Pancreas (tissue), 10 donors: ENCODE data around the gene AOPEP. TPM values are rescaled to one million over a fixed set of nuclear protein-coding genes. Genes with fewer than 3 reads are reported as not detected.
"Not testable (repeated sequence)": the region's sequence is repeated elsewhere in the genome, so short reads cannot be mapped to it uniquely, and the experiment has no call there.

Source experiments
- ATAC-seq, 4 donors: fragments of 200-7000 bp; cut with Tn5 transposase; one replicate each; pipeline versions ENCODE4 v1.8.0 to v1.9.1; 2020; ENCODE audit warnings: mild to moderate bottlenecking in 4 of 4, moderate library complexity in 4 of 4
- DNase-seq, 6 donors: peaks; one replicate each; pipeline ENCODE4 v3.0.0-alpha.2; 2020
- FAIRE-seq: peaks from 2 replicates; lab custom pipeline; 2012; peaks lifted over from hg19 to GRCh38; lab: Jason Lieb, UNC
- H3K27ac ChIP-seq, 4 donors: fragments of 200-600 bp; sonication (generic); 1 replicate in 3 of 4; 2 replicates in 1 of 4; pipeline versions ENCODE4 v1.5.0 to v1.8.0; 2020
- H3K27me3 ChIP-seq, 4 donors: fragments of 200-600 bp; one replicate each; pipeline ENCODE4 v1.8.0; 2021
- H3K36me3 ChIP-seq, 3 donors: fragments of 200-600 bp; sonication (generic) in 1 of 3; one replicate each; pipeline versions ENCODE4 v1.5.0 to v1.8.0; 2020 to 2021
- H3K4me1 ChIP-seq, 3 donors: fragments of 200-600 bp; one replicate each; pipeline ENCODE4 v1.8.0; 2021
- H3K4me3 ChIP-seq, 4 donors: fragments of 200-600 bp; sonication (generic) in 2 of 4; one replicate each; pipeline versions ENCODE4 v1.5.0 to v1.8.0; 2020 to 2021
- H3K9me3 ChIP-seq, 4 donors: fragments of 200-600 bp; one replicate each; pipeline ENCODE4 v1.8.0; 2021
- WGBS, 2 donors: extraction: QIAGEN DNeasy Blood & Tissue Kit; methylation state at CpG; one replicate each; pipeline ENCODE4 v1.1.7; 2013; 5-methylcytosine and 5-hydroxymethylcytosine counted together
- intact Hi-C, 3 donors: fragments of 100-400 bp; cut with DNase I; formaldehyde crosslinking; loops; one replicate each; pipeline versions ENCODE4 v1.11.1 to v1.14.2; 2022
- polyA plus RNA-seq, 2 donors: library from polyadenylated mRNA; stranded (reverse); fragments of 200-250 nt; gene quantifications; one replicate each; pipeline ENCODE4 v1.2.3, GENCODE V29; 2013
- total RNA-seq, 6 donors: library from RNA; stranded (reverse); fragmentation: NEBNext Ultra II Directional in 4 of 6; extraction: Animal tissue kit (Norgen Biotek cat#: 25700) in 4 of 6; gene quantifications; one replicate each; pipeline versions ENCODE4 v1.2.1 to v1.2.4, GENCODE V29; 2021 to 2023
- TF ChIP-seq, protein P1 (sequence below), 4 donors: fragments of 200-600 bp; sonication (generic) in 3 of 4; IDR thresholded peaks; one replicate each; pipeline versions ENCODE4 v1.5.0 to v1.8.0; 2021; ENCODE audit warnings: antibody characterized with exemption in 4 of 4
- donor health status: healthy with polysubstance abuse.
- donor health status: DM: no; HTN: no; CAD: no; lungs with moderate emphysema.
- donor health status: DM: no; HTN: no; CAD: no.
- donor health status: control.
- donor health status: control.
- donor health status: Bipolar disorder and iron deficiency.
- donor health status: DM: yes; HTN: yes; CAD: no.
- donor health status: DM: no; HTN: no; CAD: no.
- donor health status: DM: no; HTN: no; CAD: no.
- donor health status: DM: yes; HTN: yes; CAD: no.

AOPEP gene
- total and polyA plus RNA-seq, 8 donors, result 50.5 to 140 (median 76.7) TPM

DNA sequence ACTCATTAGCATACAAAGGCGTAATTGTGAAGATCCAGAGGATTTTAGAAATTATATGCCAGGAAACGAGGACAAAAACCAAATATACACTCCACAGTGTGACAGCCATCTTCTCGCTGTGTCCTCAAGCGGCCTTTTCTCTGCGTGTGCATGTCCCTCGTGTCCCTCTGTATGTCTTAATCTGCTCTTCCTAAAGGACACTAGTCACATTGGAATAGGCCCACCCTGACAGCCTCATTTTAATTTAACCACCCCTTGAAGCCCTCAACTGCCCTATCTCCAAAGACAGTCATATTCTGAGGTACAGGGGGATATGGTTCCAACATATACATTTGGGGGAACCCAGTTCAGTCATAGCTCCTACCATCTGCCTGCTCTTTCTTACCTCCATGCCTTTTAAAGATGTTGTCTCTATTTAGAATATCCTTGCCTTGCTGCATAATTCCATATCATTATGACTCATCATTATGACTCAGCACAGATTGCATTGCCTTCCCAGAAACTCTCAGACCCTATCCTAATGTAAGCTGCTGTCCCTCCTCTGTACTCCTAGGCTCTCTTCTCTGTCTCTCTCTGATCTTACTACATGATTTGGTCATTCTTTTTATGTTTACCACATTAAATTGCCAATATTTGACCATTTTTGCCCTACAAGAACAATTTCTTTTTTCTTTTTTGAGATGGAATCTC lies 210.9 kb downstream of the AOPEP start:
- H3K27ac ChIP-seq, result peak overlapping the region in 1 of 4 donors; percentile 10
- no peak for FAIRE-seq

DNA sequence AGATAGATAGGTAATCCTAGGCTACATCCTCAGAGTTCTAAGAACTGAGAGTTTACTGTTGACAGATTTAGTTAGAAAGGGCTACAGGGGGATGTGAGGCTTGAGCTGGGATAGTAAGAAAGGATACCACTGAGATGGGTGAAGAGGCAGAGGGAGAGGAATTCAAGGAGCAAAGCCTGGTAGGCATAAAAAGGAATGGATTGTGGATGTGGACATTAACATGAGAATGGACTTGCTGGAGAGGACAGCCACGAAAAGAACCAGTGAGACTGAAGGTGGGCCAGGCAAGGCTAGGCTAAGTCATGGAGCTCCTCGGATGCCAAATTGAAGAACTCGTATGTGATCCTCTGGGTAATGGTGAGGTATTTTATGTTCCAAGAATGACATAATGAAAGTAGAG lies 211.9 kb downstream of the AOPEP start:
- 91 to 94% methylated on average over 3 of the region's 3 CpGs for WGBS, 2 donors
- DNase-seq (no peak), ATAC-seq (no peak), FAIRE-seq (no peak)
- Histone ChIP-seq H3K4me1 (peaks cover 3 to 18% (median 12%) of the 10 kb centered on the region in 3 donors), H3K9me3 (no peaks in the 10 kb centered on the region), H3K4me3 (no peak overlapping the region), H3K36me3 (no peaks in the 10 kb centered on the region), H3K27me3 (no peaks in the 10 kb centered on the region), H3K27ac (no peak overlapping the region)
- intact Hi-C loops, result no loop called here
- TF ChIP-seq, protein P1, sequence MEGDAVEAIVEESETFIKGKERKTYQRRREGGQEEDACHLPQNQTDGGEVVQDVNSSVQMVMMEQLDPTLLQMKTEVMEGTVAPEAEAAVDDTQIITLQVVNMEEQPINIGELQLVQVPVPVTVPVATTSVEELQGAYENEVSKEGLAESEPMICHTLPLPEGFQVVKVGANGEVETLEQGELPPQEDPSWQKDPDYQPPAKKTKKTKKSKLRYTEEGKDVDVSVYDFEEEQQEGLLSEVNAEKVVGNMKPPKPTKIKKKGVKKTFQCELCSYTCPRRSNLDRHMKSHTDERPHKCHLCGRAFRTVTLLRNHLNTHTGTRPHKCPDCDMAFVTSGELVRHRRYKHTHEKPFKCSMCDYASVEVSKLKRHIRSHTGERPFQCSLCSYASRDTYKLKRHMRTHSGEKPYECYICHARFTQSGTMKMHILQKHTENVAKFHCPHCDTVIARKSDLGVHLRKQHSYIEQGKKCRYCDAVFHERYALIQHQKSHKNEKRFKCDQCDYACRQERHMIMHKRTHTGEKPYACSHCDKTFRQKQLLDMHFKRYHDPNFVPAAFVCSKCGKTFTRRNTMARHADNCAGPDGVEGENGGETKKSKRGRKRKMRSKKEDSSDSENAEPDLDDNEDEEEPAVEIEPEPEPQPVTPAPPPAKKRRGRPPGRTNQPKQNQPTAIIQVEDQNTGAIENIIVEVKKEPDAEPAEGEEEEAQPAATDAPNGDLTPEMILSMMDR (IDR thresholded peaks at IDR 0.05), result no peak

More for the DNA sequence above, 210.9 kb downstream of the AOPEP start:
- intact Hi-C loops, result no loop called here
- Histone ChIP-seq H3K27me3 (no peaks in the 10 kb centered on the region), H3K36me3 (no peaks in the 10 kb centered on the region), H3K9me3 (no peaks in the 10 kb centered on the region), H3K4me3 (no peak overlapping the region), H3K4me1 (peaks cover 3 to 18% (median 12%) of the 10 kb centered on the region in 3 donors)
- ATAC-seq (peak in 2 of 4 donors; percentile 51 to 64), DNase-seq (no peak)
- TF ChIP-seq, protein P1 (IDR thresholded peaks at IDR 0.05), result no peak
- 94 to 97% methylated on average over 6 of the region's 6 CpGs for WGBS, 2 donors

DNA sequence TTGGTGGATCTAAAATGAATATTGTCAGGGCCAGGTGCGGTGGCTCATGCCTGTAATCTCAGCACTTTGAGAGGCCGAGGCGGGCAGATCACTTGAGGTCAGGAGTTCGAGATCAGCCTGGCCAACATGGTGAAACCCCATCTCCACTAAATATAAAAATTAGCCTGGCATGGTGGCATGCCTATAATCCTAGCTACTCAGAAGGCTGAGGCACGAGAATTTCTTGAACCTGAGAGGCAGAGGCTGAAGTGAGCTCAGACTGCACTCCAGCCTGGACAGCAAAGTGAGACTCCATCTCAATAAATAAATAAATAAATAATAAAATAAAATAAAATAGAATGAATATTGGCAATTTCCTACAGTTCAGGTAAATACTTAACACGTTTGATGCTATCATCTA lies 213.8 kb downstream of the AOPEP start:
- peak overlapping the region in 3 of 4 donors; percentile 55 to 73 (median 72) for H3K27ac ChIP-seq
- intact Hi-C loops, H3K27me3 ChIP-seq: not testable (repeated sequence)

GRCh38 chr9:94941211-94941875 lies 214.8 kb downstream of the AOPEP start:
- DNase-seq (peak in 1 of 6 donors; percentile 25), ATAC-seq (peak; percentile 64 to 86 (median 84)), FAIRE-seq (no peak)
- H3K36me3 ChIP-seq, result no peaks in the 10 kb centered on the region
- H3K9me3 ChIP-seq, result no peaks in the 10 kb centered on the region
- TF ChIP-seq, protein P1 (IDR thresholded peaks at IDR 0.05), result no peak
- 56 to 57% methylated on average over 3 of the region's 3 CpGs for WGBS, 2 donors
- no peaks in the 10 kb centered on the region for H3K27me3 ChIP-seq
- H3K4me3 ChIP-seq, result no peak overlapping the region
- peak overlapping the region; percentile 33 to 73 (median 64) for H3K27ac ChIP-seq
- H3K4me1 ChIP-seq, result peaks cover 3 to 18% (median 12%) of the 10 kb centered on the region in 3 donors
- intact Hi-C loops, result no loop called here

More for the DNA sequence above, 213.8 kb downstream of the AOPEP start:
- not testable (repeated sequence) for H3K36me3 ChIP-seq, FAIRE-seq, H3K4me3 ChIP-seq, DNase-seq, ATAC-seq, H3K9me3 ChIP-seq
- peaks cover 3 to 18% (median 12%) of the 10 kb centered on the region in 3 donors for H3K4me1 ChIP-seq
- WGBS, 2 donors, result 92 to 95% methylated on average over 6 of the region's 6 CpGs

- Histone ChIP-seq H3K4me1 (peaks cover 3 to 25% (median 12%) of the 10 kb centered on the region in 3 donors), H3K27me3 (no peaks in the 10 kb centered on the region), H3K27ac (no peak overlapping the region), H3K9me3 (no peaks in the 10 kb centered on the region), H3K36me3 (no peaks in the 10 kb centered on the region), H3K4me3 (no peak overlapping the region)
- WGBS, 2 donors, result 95 to 98% methylated on average over 1 of the region's 1 CpG
- intact Hi-C loops, result no loop called here
- TF ChIP-seq, protein P1 (IDR thresholded peaks at IDR 0.05), result no peak
- ATAC-seq (no peak), DNase-seq (no peak), FAIRE-seq (no peak)
Observed at GRCh38 chr9:94944626-94945025, 218.1 kb downstream of the AOPEP start.
